ES-I3 (cell line): Measurements from ENCODE around the gene PARD3.

Source experiments
- H3K36me3 ChIP-seq: 2 replicates; pipeline ENCODE4 v1.6.1; 2013; ENCODE audit warnings: mild to moderate bottlenecking, low read length, control low read depth, moderate library complexity; ENCODE audit not compliant: insufficient read depth
- H3K4me1 ChIP-seq: 2 replicates; pipeline ENCODE4 v1.6.1; 2013; ENCODE audit warnings: mild to moderate bottlenecking, control low read depth, low read length; ENCODE audit not compliant: insufficient read depth
- H3K9ac ChIP-seq: 2 replicates; pipeline ENCODE4 v1.6.1; 2013; ENCODE audit warnings: low read depth, mild to moderate bottlenecking, low read length, moderate library complexity
- H3K9me3 ChIP-seq: 2 replicates; pipeline ENCODE4 v1.6.1; 2013; ENCODE audit warnings: mild to moderate bottlenecking, low read length, moderate library complexity; ENCODE audit not compliant: control insufficient read depth, insufficient read depth

The PARD3 gene

GRCh38 chr10:34599026-34599795, 215.9 kb downstream of the PARD3 start:
- no peak overlapping the region for H3K9ac ChIP-seq
- no peaks in the 10 kb centered on the region for H3K9me3 ChIP-seq
- H3K36me3 ChIP-seq, result no peaks in the 10 kb centered on the region
- H3K4me1 ChIP-seq, result peaks cover 5% of the 10 kb centered on the region; the same call in 1 of the 2 replicates

GRCh38 chr10:34596351-34596750, 218.7 kb downstream of the PARD3 start:
- H3K4me1 ChIP-seq, result peaks cover 5% of the 10 kb centered on the region; the same call in 1 of the 2 replicates
- H3K36me3 ChIP-seq, result no peaks in the 10 kb centered on the region
- no peaks in the 10 kb centered on the region for H3K9me3 ChIP-seq
- H3K9ac ChIP-seq, result no peak overlapping the region

- Histone ChIP-seq H3K36me3 (no peaks in the 10 kb centered on the region), H3K9ac (no peak overlapping the region), H3K9me3 (no peaks in the 10 kb centered on the region), H3K4me1 (peaks cover 1% of the 10 kb centered on the region; the same call in 1 of the 2 replicates)
These were observed 221.2 kb downstream of the PARD3 start for GRCh38 chr10:34593930-34594329.

- Histone ChIP-seq H3K9me3 (no peaks in the 10 kb centered on the region), H3K36me3 (no peaks in the 10 kb centered on the region), H3K4me1 (no peaks in the 10 kb centered on the region; the same call in 1 of the 2 replicates), H3K9ac (no peak overlapping the region)
These were observed 221.7 kb downstream of the PARD3 start for GRCh38 chr10:34593374-34593890.

- Histone ChIP-seq H3K4me1 (peaks cover 18% of the 10 kb centered on the region), H3K9ac (no peak overlapping the region), H3K9me3 (no peaks in the 10 kb centered on the region), H3K36me3 (no peaks in the 10 kb centered on the region)
These were observed 224.3 kb downstream of the PARD3 start for GRCh38 chr10:34590793-34591192.

- H3K9me3 ChIP-seq, result no peaks in the 10 kb centered on the region
- no peaks in the 10 kb centered on the region for H3K36me3 ChIP-seq
- no peak overlapping the region for H3K9ac ChIP-seq
- H3K4me1 ChIP-seq, result peaks cover 23% of the 10 kb centered on the region
These were observed 225.8 kb downstream of the PARD3 start for GRCh38 chr10:34589275-34589674.

GRCh38 chr10:34587680-34588019, 227.4 kb downstream of the PARD3 start:
- H3K9me3 ChIP-seq, result no peaks in the 10 kb centered on the region
- H3K36me3 ChIP-seq, result no peaks in the 10 kb centered on the region
- peaks cover 26% of the 10 kb centered on the region for H3K4me1 ChIP-seq
- H3K9ac ChIP-seq, result no peak overlapping the region

GRCh38 chr10:34587002-34587679, 228.0 kb downstream of the PARD3 start:
- no peak overlapping the region for H3K9ac ChIP-seq
- H3K9me3 ChIP-seq, result no peaks in the 10 kb centered on the region
- H3K4me1 ChIP-seq, result peaks cover 26% of the 10 kb centered on the region
- H3K36me3 ChIP-seq, result no peaks in the 10 kb centered on the region

- Histone ChIP-seq H3K9me3 (no peaks in the 10 kb centered on the region), H3K9ac (no peak overlapping the region), H3K4me1 (peaks cover 26% of the 10 kb centered on the region), H3K36me3 (no peaks in the 10 kb centered on the region)
These were observed 229.5 kb downstream of the PARD3 start for GRCh38 chr10:34585422-34586112.

GRCh38 chr10:34584164-34584563, 230.9 kb downstream of the PARD3 start:
- Histone ChIP-seq H3K36me3 (no peaks in the 10 kb centered on the region), H3K9me3 (no peaks in the 10 kb centered on the region), H3K4me1 (peaks cover 26% of the 10 kb centered on the region), H3K9ac (no peak overlapping the region)

GRCh38 chr10:34581801-34582532, 233.1 kb downstream of the PARD3 start:
- Histone ChIP-seq H3K4me1 (peaks cover 19% of the 10 kb centered on the region), H3K36me3 (no peaks in the 10 kb centered on the region), H3K9me3 (no peaks in the 10 kb centered on the region), H3K9ac (no peak overlapping the region)

GRCh38 chr10:34580643-34581042, 234.5 kb downstream of the PARD3 start:
- H3K9me3 ChIP-seq, result no peaks in the 10 kb centered on the region
- no peak overlapping the region for H3K9ac ChIP-seq
- H3K36me3 ChIP-seq, result no peaks in the 10 kb centered on the region
- peaks cover 16% of the 10 kb centered on the region for H3K4me1 ChIP-seq

GRCh38 chr10:34580214-34580613, 234.9 kb downstream of the PARD3 start:
- Histone ChIP-seq H3K9me3 (no peaks in the 10 kb centered on the region), H3K36me3 (no peaks in the 10 kb centered on the region), H3K9ac (no peak overlapping the region), H3K4me1 (peaks cover 14% of the 10 kb centered on the region; the same call in 1 of the 2 replicates)

- no peak overlapping the region for H3K9ac ChIP-seq
- no peaks in the 10 kb centered on the region for H3K9me3 ChIP-seq
- H3K4me1 ChIP-seq, result 0 out of 2 replicates have a peak, but pooled peaks cover 13% of the 10 kb centered on the region
- no peaks in the 10 kb centered on the region for H3K36me3 ChIP-seq
These were observed 236.6 kb downstream of the PARD3 start for GRCh38 chr10:34578468-34578867.
